Stimulated activated CD4-positive, alpha-beta T cell treated with anti-CD3 and anti-CD28 coated beads, Interleukin-4, amount 100 ng/mL, for 4 hours (primary cell): ENCODE results near the gene C19orf85.

Source experiments
- DNase-seq, 2 experiments: peaks; one replicate each; pipeline ENCODE4 v3.0.0-alpha.2; 2020

The C19orf85 gene

DNA sequence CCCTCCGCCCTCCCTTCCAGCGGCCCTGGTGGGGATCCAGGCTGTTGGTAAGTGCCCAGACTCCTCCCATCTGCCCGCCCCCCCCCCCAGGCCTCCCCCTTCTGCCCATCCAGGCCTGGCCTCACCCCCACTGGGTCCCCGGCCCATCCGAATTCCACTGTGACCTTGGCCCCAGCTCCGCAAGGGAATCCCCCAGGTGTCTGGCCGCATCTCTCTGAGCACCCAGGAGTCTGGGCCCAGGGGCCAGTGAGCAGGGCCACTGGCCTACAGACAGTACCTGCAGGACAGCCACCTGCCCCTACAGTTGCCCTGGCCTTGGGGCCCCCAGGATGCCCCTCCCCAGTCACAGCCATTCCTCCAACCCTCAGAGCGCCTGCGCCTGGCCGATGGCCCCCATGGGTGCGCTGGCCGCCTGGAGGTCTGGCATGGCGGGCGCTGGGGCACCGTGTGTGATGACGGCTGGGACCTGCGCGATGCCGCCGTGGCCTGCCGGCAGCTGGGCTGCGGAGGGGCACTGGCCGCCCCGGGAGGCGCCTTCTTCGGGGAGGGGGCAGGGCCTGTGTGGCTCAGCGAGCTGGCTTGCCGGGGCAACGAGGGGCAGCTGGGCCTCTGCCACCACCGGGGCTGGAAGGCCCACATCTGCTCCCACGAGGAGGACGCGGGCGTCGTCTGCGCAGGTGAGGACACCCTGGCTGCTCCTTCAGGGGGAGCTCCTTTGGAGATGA is 24.6 kb upstream of the C19orf85 start:
- DNase-seq = no peak

GRCh38 chr19:55487924-55488687 is 23.6 kb upstream of the C19orf85 start, which contains the start of gene SSC5D:
Gene SSC5D (plus strand): TSS chr19:55488436. CDS start chr19:55488590, 154 bp downstream.
- no peak for DNase-seq

- peak; percentile 47 to 65 for DNase-seq
Measured at GRCh38 chr19:55486971-55487923, 22.7 kb upstream of the C19orf85 start.

DNA sequence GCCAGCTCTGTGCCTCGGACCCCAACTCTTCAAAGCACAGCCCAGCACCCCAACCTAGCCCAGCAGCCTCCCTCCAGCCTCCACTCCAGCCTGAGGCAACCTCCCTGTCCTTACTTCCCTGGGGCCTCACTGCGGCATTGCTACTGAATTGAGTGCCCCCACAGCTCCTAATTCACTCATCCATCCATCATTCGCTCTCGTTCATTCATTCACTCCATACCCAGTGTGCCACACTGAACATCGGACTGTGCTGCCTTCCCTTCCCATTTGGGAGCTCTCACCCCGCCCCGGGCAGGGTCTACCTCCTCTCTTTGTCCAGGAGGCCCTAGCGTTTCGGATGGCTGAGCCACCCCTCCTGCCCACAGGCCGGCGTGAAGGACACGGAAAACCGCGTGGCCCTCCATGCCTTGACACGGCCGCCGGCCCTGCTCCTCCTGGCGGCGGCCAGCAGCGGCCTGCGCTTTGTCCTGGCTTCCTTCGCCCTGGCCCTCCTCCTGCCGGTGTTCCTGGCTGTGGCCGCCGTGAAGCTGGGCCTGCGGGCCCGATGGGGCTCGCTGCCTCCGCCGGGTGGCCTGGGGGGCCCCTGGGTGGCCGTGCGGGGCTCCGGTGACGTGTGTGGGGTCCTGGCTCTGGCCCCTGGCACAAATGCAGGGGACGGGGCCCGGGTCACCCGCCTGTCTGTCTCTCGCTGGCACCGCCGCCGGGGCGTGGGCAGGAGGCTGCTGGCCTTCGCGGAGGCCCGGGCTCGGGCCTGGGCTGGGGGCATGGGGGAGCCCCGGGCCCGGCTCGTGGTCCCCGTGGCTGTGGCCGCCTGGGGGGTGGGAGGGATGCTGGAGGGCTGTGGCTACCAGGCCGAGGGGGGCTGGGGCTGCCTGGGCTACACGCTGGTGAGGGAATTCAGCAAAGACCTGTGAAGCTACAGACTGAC is 21.8 kb upstream of the C19orf85 start:
- DNase-seq = no peak

GRCh38 chr19:55485439-55486011 is 21.0 kb upstream of the C19orf85 start:
- no peak for DNase-seq

DNA sequence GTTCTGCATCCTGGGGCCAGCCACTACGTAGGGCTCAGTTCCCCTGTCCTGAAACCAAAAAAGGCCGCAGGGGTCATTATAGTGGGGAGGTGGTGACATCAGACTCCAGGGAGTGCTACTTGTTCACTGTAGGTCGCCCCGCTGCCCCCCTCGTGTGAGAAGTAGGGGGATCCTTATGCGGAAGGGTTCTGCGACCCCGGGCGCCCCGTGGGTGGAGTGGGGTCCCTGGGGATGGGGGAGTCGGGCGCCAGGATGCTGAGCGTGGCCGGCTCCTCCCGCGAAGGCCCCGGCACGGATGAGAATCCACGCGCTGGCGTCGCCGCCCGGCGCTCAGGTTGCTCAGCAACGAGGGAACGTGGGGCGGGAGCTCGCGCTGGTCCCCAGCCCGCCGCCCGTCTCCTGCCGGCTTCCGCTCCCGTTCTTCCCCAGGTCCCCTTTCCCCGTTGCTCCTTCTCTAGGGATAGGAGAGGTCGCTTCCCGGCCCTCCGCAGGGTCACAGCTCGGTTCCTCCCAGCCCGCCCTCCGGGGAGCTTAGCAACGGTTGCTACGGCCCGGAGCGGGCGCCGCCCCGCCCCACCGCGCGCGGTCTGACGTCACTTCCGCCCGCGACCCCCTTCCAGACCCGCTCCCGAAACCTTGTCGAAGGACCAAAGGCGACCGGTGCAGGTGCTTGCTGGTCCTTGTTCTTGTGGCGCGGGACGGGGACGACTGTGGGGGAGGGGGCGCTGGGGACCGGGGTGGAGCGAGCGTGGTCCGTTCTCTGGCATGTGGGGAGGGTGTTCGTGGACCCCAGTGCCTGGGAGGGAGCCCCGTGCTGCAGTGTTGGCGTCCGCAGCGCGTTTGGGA is 20.3 kb upstream of the C19orf85 start, which contains the start of gene NAT14:
TSS of gene NAT14 (plus strand) at position 596 of the 846 bp plus-strand sequence. CDS start 521 bp downstream, outside the sequence.
- peak; percentile 50 to 69 for DNase-seq

DNA sequence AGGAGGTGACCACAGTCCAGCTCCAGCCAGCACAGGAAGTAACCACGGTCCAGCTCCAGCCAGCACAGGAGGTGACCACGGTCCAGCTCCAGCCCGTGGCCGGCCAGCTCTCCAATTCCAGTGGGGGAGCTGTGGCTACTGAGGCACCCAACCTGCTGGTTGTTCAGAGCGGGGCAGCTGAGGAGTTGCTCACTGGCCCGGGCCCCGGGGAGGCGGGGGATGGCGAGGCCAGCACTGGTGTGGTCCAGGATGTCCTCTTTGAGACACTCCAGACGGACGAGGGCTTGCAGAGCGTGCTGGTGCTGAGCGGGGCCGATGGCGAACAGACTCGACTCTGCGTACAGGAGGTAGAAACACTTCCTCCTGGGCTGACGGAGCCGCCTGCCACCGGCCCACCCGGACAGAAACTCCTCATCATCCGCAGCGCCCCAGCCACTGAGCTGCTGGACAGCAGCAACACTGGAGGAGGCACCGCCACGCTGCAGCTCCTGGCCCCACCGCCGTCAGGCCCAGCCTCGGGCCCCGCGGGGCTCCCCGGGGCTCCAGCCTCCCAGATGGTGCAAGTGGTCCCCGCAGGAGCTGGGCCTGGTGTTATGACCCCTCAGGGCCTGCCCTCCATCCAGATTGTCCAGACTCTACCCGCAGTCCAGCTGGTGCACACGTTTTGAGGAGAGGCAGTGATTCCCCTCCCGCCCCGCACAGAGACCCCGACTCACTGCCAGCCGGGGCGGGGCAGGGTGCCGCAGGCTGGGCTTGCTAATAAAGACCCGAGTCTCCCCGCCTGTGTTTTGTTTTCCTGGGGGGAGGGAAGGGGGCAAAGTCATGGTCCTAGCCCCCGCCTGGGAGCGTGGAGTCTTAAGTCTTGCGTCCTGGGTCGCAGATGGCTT is 19.4 kb upstream of the C19orf85 start:
- no peak for DNase-seq

DNA sequence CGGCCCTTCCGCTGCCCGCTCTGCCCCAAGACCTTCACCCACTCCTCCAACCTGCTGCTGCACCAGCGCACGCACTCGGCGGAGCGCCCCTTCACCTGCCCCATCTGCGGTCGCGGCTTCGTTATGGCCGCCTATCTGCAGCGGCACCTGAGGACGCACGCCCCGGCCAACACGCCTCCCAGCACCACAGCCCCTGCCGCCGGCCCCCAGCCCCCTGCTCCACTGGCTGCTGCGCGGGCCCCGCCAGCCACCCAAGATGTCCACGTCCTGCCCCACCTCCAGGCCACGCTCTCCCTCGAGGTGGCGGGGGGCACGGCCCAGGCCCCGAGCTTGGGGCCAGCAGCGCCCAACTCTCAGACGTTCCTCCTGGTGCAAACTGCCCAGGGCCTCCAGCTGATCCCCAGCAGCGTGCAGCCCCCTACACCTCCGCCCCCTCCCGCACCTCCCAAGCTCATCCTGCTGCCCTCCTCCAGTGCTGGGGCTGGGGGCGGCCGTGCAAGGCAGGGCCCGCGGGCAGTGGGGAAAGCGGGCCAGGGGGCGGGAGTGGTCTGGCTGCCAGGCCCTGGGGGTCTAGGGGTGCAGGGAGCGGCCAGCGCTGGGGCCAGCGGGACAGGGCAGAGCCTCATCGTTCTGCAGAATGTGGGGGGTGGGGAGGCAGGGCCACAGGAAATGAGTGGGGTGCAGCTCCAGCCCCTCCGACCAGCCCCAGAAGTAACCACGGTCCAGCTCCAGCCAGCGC is 18.6 kb upstream of the C19orf85 start:
- DNase-seq = no peak

- DNase-seq = no peak
Measured at GRCh38 chr19:55482156-55482961, 17.8 kb upstream of the C19orf85 start.

DNA sequence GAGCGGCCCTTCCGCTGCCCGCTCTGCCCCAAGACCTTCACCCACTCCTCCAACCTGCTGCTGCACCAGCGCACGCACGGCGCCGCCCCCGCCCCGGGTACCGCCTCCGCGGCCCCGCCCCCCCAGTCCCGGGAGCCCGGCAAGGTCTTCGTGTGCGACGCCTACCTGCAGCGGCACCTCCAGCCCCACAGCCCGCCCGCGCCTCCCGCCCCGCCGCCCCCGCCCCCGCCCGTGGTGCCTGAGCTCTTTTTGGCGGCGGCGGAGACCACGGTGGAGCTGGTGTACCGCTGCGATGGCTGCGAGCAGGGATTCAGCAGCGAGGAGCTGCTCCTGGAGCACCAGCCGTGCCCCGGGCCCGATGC is 17.2 kb upstream of the C19orf85 start:
- no peak for DNase-seq

DNA sequence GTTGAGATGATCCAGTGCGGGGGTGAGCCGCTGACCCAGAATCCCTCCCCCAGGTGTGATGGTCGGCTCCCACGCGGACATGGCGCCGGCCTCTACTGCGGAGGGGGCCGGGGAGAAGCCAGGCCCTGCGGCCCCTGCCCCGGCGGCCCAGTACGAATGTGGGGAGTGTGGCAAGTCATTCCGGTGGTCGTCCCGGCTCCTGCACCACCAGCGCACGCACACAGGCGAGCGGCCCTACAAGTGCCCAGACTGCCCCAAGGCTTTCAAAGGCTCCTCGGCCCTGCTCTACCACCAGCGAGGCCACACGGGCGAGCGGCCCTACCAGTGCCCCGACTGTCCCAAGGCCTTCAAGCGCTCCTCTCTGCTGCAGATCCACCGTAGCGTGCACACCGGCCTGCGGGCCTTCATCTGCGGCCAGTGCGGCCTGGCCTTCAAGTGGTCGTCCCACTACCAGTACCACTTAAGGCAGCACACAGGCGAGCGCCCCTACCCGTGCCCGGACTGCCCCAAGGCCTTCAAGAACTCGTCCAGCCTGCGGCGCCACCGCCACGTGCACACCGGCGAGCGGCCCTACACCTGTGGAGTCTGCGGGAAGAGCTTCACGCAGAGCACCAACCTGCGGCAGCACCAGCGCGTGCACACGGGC is 16.7 kb upstream of the C19orf85 start:
- no peak for DNase-seq

GRCh38 chr19:55479451-55480230 is 15.1 kb upstream of the C19orf85 start:
- no peak for DNase-seq

DNA sequence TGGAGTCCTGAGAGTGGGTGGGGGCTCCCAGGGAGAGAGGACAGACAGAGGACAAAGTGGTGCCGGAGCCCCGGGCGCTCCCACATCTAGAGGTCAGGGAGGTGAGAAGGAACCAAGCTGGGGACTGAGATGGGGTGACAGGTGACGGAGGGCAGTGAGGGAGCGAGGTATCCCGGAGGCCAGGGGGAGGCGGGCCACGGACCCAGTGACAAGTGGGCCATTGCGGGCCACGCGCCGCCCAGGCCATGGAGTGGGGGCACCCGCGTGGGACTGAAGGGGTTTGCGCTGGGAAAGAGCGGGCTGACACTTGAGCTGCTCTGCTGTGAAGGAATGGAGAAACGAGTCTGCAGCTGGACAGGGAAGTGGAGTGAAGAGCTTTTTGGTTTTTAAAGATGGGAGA is 14.5 kb upstream of the C19orf85 start:
- DNase-seq = no peak

DNA sequence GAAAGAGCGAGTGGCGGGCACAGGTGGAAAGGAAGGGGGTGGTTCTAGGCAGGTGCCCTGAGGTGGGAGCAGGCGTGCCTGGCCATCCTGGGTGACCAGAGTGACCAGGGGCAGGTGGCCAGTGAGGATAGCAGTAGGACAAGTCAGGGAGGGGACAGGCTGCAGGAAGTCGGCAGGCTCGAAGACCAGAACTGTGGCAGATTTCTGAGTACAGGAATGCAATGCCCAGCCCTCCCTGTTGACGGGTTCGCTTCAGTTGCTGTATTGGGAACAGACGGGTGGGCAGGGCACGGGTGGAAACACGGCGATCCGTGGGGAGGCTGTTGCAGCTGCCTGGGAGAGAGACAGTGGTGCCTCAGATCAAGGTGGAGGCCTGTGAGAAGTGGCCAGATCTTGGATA is 13.8 kb upstream of the C19orf85 start:
- no peak for DNase-seq

- DNase-seq = no peak
Measured at GRCh38 chr19:55477905-55478304, 13.4 kb upstream of the C19orf85 start.

DNA sequence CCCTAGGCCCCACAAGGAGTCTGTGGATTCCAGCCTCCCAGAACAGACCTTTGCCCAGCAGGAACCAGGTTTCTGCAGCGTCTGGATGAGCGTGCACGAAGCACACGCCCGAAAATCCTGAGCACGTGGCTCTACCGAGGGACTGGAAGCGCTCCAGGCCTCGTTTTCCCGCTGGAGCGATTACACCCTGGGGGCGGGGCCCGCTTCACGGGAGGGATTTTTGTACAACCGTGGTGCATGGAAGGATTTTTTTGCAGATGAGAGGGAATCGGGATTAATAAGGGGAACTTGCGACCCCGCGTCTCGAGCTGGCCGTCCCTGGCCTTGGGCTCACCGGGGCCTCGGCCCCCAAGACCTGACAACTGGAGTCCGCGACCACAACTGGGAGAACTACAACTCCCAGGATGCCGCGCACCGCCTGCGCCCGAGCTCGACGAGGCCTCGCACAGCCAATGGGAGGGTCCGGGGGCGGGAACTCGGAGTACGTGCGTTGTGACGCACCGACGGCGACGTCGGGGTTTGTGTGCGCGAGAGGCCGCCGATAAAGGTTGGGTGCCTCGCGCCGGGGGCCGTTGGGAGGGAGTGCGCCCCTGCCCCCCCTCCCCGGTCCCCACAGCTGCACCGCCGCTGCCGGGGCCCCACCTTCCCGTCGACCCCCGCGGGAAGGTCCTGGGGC is 11.7 kb upstream of the C19orf85 start, which contains the start of gene ZNF628:
TSS of gene ZNF628 (plus strand) at position 518 of the 676 bp plus-strand sequence. CDS start 3,294 bp downstream, outside the sequence.
- peak; percentile 96 to 98 for DNase-seq
